Parathyroid adenoma (tissue), 2 donors: ENCODE results near the gene TRAPPC2B.

Source experiments
- H2AFZ ChIP-seq: fragments of 300-600 bp; sonication (generic); one replicate; pipeline ENCODE4 v1.7.0; 2017; ENCODE audit warnings: antibody characterized with exemption, mild to moderate bottlenecking
- H3K27ac ChIP-seq: fragments of 300-600 bp; sonication (generic); one replicate; pipeline ENCODE4 v1.7.0; 2017
- H3K27me3 ChIP-seq: fragments of 300-600 bp; sonication (generic); one replicate; pipeline ENCODE4 v1.7.0; 2017; ENCODE audit warnings: low read length; ENCODE audit not compliant: control insufficient read depth, insufficient read depth
- H3K36me3 ChIP-seq: fragments of 300-600 bp; sonication (generic); one replicate; pipeline ENCODE4 v1.7.0; 2017; ENCODE audit warnings: low read length; ENCODE audit not compliant: control insufficient read depth, insufficient read depth
- H3K4me1 ChIP-seq: fragments of 300-600 bp; sonication (generic); one replicate; pipeline ENCODE4 v1.7.0; 2017; ENCODE audit warnings: control low read depth
- H3K4me2 ChIP-seq: fragments of 300-600 bp; sonication (generic); one replicate; pipeline ENCODE4 v1.7.0; 2017; ENCODE audit warnings: low read length
- H3K4me3 ChIP-seq: fragments of 300-600 bp; sonication (generic); one replicate; pipeline ENCODE4 v1.7.0; 2017; ENCODE audit warnings: low read depth, low read length
- H3K79me2 ChIP-seq: fragments of 300-600 bp; sonication (generic); one replicate; pipeline ENCODE4 v1.7.0; 2017; ENCODE audit warnings: control low read depth
- H3K9ac ChIP-seq: fragments of 300-600 bp; sonication (generic); one replicate; pipeline ENCODE4 v1.7.0; 2017; ENCODE audit warnings: mild to moderate bottlenecking
- H3K9me3 ChIP-seq: fragments of 300-600 bp; sonication (generic); one replicate; pipeline ENCODE4 v1.7.0; 2017; ENCODE audit warnings: low read length; ENCODE audit not compliant: control insufficient read depth
- TF ChIP-seq, protein P1 (sequence below): fragments of 300-600 bp; sonication (generic); IDR thresholded peaks from one replicate; pipeline ENCODE4 v1.7.0; 2017; ENCODE audit warnings: antibody characterized with exemption, mild to moderate bottlenecking
- donor health status: primary hyperparathyroidism.

TRAPPC2B gene

DNA sequence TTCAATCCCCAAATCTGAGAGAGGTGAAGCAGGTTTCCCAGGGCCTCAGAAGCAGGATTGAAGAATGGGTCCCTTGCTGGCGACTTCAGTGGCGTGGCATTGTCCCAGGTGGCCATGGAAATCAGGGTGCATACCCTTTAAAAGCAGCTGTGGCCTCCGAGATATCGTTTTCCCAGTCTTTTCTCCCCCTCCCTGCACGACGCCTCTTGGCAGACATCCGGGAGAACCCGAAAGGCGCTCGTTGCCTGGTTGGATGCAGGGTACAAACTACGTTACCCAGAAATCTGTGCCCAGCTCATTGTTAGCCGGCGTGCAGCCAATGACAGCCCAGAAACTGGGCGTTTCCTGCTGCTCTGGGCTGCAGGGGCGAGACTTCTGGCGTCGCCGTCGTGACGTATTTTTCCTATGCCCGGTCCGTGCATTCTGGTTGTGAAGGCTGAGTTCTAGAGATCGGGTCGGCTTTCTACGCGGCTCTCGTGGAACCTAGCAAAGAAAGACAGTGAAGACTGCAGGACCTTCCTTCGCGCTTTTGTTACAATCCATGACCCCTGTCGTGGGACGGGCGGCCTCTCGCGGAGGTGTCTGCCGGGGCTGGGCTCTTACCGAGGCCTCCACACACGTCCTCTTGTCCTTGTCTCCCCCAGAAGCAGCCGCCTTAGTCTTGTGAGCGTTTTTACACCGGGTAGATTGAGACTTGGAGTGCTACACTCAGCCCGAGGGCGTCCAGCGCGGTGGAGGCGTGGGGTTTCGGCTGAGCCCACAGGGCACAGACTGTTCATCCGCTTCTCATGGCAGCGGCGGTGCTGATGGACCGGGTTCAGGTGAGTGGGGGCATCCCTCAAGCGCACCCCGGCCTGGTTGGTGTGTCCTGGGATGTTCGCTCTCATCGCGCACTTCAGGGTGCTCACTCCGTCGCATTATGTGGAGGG, 12.2 kb upstream of the TRAPPC2B start, which contains the start of gene ZNF304:
TSS of gene ZNF304 (plus strand) at position 395 of the 929 bp plus-strand sequence. CDS start at position 789, 394 bp downstream.
- H3K27me3 ChIP-seq: no peaks in the 10 kb centered on the region
- H2AFZ ChIP-seq: peak within 1 kb of the TSS; percentile 87
- peak within 1 kb of the TSS; percentile 74 for H3K4me2 ChIP-seq
- peak within 1 kb of the TSS; percentile 61 for H3K27ac ChIP-seq
- H3K9me3 ChIP-seq: no peaks in the 10 kb centered on the region
- TF ChIP-seq, protein P1, sequence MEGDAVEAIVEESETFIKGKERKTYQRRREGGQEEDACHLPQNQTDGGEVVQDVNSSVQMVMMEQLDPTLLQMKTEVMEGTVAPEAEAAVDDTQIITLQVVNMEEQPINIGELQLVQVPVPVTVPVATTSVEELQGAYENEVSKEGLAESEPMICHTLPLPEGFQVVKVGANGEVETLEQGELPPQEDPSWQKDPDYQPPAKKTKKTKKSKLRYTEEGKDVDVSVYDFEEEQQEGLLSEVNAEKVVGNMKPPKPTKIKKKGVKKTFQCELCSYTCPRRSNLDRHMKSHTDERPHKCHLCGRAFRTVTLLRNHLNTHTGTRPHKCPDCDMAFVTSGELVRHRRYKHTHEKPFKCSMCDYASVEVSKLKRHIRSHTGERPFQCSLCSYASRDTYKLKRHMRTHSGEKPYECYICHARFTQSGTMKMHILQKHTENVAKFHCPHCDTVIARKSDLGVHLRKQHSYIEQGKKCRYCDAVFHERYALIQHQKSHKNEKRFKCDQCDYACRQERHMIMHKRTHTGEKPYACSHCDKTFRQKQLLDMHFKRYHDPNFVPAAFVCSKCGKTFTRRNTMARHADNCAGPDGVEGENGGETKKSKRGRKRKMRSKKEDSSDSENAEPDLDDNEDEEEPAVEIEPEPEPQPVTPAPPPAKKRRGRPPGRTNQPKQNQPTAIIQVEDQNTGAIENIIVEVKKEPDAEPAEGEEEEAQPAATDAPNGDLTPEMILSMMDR: no peak
- peaks cover 24% of the 10 kb centered on the region for H3K79me2 ChIP-seq
- no peaks in the 10 kb centered on the region for H3K36me3 ChIP-seq
- H3K4me3 ChIP-seq: peak within 1 kb of the TSS; percentile 90
- H3K4me1 ChIP-seq: peaks cover 4% of the 10 kb centered on the region
- peak within 1 kb of the TSS; percentile 28 for H3K9ac ChIP-seq

DNA sequence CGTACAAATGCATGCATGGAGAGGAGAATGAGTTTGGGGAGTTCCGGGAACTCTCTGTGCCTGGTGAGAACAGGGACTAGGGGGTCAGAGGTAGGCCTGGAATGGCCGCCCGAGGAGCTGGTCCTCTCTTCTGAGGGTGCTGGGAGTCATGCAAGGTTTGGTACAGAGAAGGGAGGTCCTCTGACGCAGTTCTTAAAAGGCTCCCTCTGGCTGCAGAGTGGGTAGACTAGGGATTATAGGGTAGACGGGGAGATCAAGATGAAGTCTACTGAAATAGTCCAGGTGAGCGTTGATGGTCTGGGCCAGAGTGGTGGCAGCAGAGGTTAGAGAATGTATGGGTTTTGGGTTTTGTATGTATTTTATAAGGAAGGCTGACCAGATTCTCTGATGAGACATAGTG, 11.5 kb upstream of the TRAPPC2B start:
- Histone ChIP-seq H3K27ac (peak overlapping the region; percentile 61), H3K9ac (peak overlapping the region; percentile 28), H3K9me3 (no peaks in the 10 kb centered on the region), H3K4me2 (peak overlapping the region; percentile 74), H2AFZ (peak overlapping the region; percentile 87), H3K36me3 (no peaks in the 10 kb centered on the region), H3K27me3 (no peaks in the 10 kb centered on the region), H3K4me1 (peaks cover 4% of the 10 kb centered on the region), H3K79me2 (peaks cover 24% of the 10 kb centered on the region), H3K4me3 (peak overlapping the region; percentile 90)
- TF ChIP-seq, protein P1: no peak

DNA sequence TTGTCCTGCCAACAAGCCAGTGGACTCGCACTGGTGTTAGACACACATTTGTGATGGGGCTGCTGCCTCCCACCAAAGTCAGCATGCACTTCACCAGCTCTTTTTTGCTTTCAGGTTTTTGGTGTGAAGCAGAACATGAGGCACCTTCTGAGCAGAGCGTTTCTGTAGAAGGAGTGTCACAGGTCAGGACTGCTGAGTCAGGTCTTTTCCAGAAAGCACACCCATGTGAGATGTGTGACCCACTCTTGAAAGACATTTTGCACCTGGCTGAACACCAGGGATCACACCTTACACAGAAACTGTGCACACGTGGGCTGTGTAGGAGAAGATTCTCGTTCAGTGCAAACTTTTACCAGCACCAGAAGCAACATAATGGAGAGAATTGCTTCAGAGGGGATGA, 7.4 kb upstream of the TRAPPC2B start:
- peaks cover 23% of the 10 kb centered on the region for H3K79me2 ChIP-seq
- H3K9me3 ChIP-seq: no peaks in the 10 kb centered on the region
- H3K4me1 ChIP-seq: peaks cover 4% of the 10 kb centered on the region
- no peak overlapping the region for H3K4me2 ChIP-seq
- no peak overlapping the region for H3K9ac ChIP-seq
- no peak overlapping the region for H3K27ac ChIP-seq
- TF ChIP-seq, protein P1: no peak
- no peak overlapping the region for H3K4me3 ChIP-seq
- no peaks in the 10 kb centered on the region for H3K36me3 ChIP-seq
- H2AFZ ChIP-seq: no peak overlapping the region
- H3K27me3 ChIP-seq: no peaks in the 10 kb centered on the region

DNA sequence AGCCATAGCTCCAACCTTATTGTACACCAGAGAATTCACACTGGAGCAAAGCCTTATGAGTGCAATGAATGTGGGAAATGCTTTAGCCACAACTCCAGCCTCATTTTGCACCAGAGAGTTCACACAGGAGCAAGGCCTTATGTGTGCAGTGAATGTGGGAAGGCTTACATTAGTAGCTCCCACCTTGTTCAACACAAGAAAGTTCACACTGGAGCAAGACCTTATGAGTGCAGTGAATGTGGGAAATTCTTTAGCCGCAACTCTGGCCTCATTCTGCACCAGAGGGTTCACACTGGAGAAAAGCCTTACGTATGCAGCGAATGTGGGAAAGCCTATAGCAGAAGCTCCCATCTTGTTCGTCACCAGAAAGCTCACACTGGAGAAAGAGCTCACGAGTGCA, 5.9 kb upstream of the TRAPPC2B start:
- Histone ChIP-seq H3K4me1 (peaks cover 5% of the 10 kb centered on the region), H3K27me3 (no peaks in the 10 kb centered on the region), H3K79me2 (peaks cover 11% of the 10 kb centered on the region), H3K9me3 (no peaks in the 10 kb centered on the region), H2AFZ (no peak overlapping the region), H3K27ac (no peak overlapping the region), H3K36me3 (no peaks in the 10 kb centered on the region), H3K4me3 (no peak overlapping the region), H3K4me2 (no peak overlapping the region), H3K9ac (no peak overlapping the region)
- TF ChIP-seq, protein P1: no peak
